Activated CD4-positive, alpha-beta T cell treated with anti-CD3 and anti-CD28 coated beads for 36 hours (primary cell): ENCODE results near the gene RAD51B. TPM values are rescaled to one million over a fixed set of nuclear protein-coding genes. Genes with fewer than 3 reads are reported as not detected.

Experiments used
- ATAC-seq: fragments of 200-7000 bp; cut with Tn5 transposase; one replicate; pipeline ENCODE4 v1.10.0; 2021; ENCODE audit warnings: mild to moderate bottlenecking, moderate library complexity
- CTCF ChIA-PET: fragments of 350-600 bp; sonication (Branson Sonifier 250); formaldehyde crosslinking; loops from one replicate; lab custom pipeline; 2021; ENCODE audit warnings: antibody characterized with exemption; lab: Charles Lee
- POLR2A ChIA-PET: fragments of 350-600 bp; sonication (Branson Sonifier 250); formaldehyde crosslinking; loops from one replicate; lab custom pipeline; 2021; ENCODE audit warnings: antibody characterized with exemption, inconsistent platforms; lab: Charles Lee
- DNase-seq: peaks from one replicate; pipeline ENCODE4 v3.0.0-alpha.2; 2020
- H3K27ac Mint-ChIP-seq: one replicate; pipeline ENCODE4 v1.8.0; 2021; ENCODE audit warnings: mixed read lengths
- H3K27me3 Mint-ChIP-seq: one replicate; pipeline ENCODE4 v1.8.0; 2021; ENCODE audit warnings: mixed read lengths
- H3K36me3 Mint-ChIP-seq: one replicate; pipeline ENCODE4 v1.8.0; 2021; ENCODE audit warnings: low read depth, mixed read lengths
- H3K4me1 Mint-ChIP-seq: one replicate; pipeline ENCODE4 v1.8.0; 2021; ENCODE audit warnings: mixed read lengths
- H3K4me3 Mint-ChIP-seq: one replicate; pipeline ENCODE4 v1.8.0; 2021; ENCODE audit warnings: mild to moderate bottlenecking, moderate library complexity, mixed read lengths
- H3K9me3 Mint-ChIP-seq: one replicate; pipeline ENCODE4 v1.8.0; 2021; ENCODE audit warnings: low read depth, mixed read lengths
- intact Hi-C, 2 experiments: fragments of 100-400 bp; cut with DNase I in 1 of 2; cut with micrococcal nuclease in 1 of 2; formaldehyde crosslinking; loops; one replicate each; pipeline versions ENCODE4 v1.14.2 to v1.15.1; 2022 to 2024; cut with DNase I, micrococcal nuclease
- total RNA-seq, 2 experiments: library from RNA; stranded (reverse); gene quantifications; one replicate each; pipeline ENCODE4 v1.2.3, GENCODE V29; 2021

Gene RAD51B
- total RNA-seq, 2 experiments from 2014 or later: 26.4 to 39.9 TPM

DNA sequence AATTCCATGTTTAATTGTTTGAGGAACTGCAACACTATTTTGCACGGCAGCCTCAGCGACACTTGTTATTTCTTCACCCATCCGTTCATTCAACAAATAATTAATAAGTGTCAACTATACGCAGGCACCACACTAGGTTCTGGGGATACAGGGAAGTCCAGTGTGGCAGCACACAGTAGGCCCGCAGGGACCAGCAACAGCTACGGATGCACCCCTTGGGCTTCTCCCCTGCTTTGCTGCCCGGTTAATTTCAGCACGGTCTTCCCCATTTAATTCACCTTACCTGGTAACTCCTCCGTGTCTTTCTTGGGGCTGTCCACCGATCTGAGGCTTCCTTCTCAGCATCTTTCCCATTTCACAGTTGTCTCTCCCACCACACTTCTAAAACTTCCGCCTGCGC, 925.0 kb downstream of the RAD51B start:
- peaks cover 2% of the 10 kb centered on the region for H3K9me3 Mint-ChIP-seq
- H3K4me1 Mint-ChIP-seq: peaks cover 2% of the 10 kb centered on the region
- no peaks in the 10 kb centered on the region for H3K36me3 Mint-ChIP-seq
- intact Hi-C loops: no loop called here
- POLR2A ChIA-PET: no interaction called here
- H3K4me3 Mint-ChIP-seq: no peak overlapping the region
- H3K27me3 Mint-ChIP-seq: no peaks in the 10 kb centered on the region
- ATAC-seq: no peak
- CTCF ChIA-PET: interaction anchor here (0.6 to 1.3 kb wide), 3 partner anchors 13 to 497 kb away, joined by 4 read pairs; no protein-coding TSS in a partner anchor
- no peak for DNase-seq
- H3K27ac Mint-ChIP-seq: no peak overlapping the region

DNA sequence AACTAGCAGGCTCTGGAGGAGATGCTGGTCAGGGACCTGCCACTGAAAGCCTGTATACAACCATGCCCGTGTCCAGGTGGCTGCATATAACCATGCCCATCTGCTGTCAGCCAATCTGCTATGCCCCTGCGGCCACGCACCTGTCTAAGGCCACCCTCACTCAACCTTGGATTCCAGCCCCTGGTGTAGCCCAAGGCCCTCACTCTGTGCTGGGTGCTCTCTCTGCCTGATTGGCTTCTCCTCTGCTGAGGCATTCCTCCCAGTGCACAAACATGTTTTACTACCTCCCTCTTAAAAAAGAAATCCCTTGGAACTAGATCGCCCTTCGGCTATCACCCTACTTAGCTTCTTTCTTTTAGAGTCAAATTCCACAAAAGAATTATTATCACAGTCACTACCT, 927.8 kb downstream of the RAD51B start:
- Mint-ChIP-seq H3K36me3 (no peaks in the 10 kb centered on the region), H3K4me3 (no peak overlapping the region), H3K4me1 (peaks cover 6% of the 10 kb centered on the region), H3K9me3 (no peaks in the 10 kb centered on the region), H3K27ac (no peak overlapping the region), H3K27me3 (no peaks in the 10 kb centered on the region)
- CTCF ChIA-PET: no interaction called here
- ATAC-seq (no peak), DNase-seq (no peak)
- POLR2A ChIA-PET: no interaction called here
- intact Hi-C loops: no loop called here

GRCh38 chr14:68748260-68748659, 928.7 kb downstream of the RAD51B start:
- ChIA-PET POLR2A (interaction anchor here (0.5 kb wide), 1 partner anchor 29 kb away, joined by 3 read pairs; no protein-coding TSS in a partner anchor), CTCF (interaction anchor here (1.2 to 1.6 kb wide), 3 partner anchors 15 to 32 kb away, joined by 3 to 5 read pairs (median 4); no protein-coding TSS in a partner anchor)
- DNase-seq (no peak), ATAC-seq (no peak)
- H3K27ac Mint-ChIP-seq: no peak overlapping the region
- H3K36me3 Mint-ChIP-seq: no peaks in the 10 kb centered on the region
- no peaks in the 10 kb centered on the region for H3K9me3 Mint-ChIP-seq
- intact Hi-C loops: no loop called here
- no peaks in the 10 kb centered on the region for H3K27me3 Mint-ChIP-seq
- H3K4me3 Mint-ChIP-seq: no peak overlapping the region
- peaks cover 6% of the 10 kb centered on the region for H3K4me1 Mint-ChIP-seq

GRCh38 chr14:68748691-68749090, 929.1 kb downstream of the RAD51B start:
- POLR2A ChIA-PET: interaction anchor here (0.5 kb wide), 1 partner anchor 30 kb away, joined by 3 read pairs; no protein-coding TSS in a partner anchor
- no peak for DNase-seq
- no peaks in the 10 kb centered on the region for H3K9me3 Mint-ChIP-seq
- ATAC-seq: no peak
- intact Hi-C loops: no loop called here
- H3K27ac Mint-ChIP-seq: no peak overlapping the region
- H3K4me3 Mint-ChIP-seq: no peak overlapping the region
- no peaks in the 10 kb centered on the region for H3K27me3 Mint-ChIP-seq
- no peaks in the 10 kb centered on the region for H3K36me3 Mint-ChIP-seq
- CTCF ChIA-PET: interaction anchor here (0.8 to 1.6 kb wide), 4 partner anchors 14 to 32 kb away, joined by 3 to 5 read pairs (median 4); no protein-coding TSS in a partner anchor
- H3K4me1 Mint-ChIP-seq: peaks cover 6% of the 10 kb centered on the region

DNA sequence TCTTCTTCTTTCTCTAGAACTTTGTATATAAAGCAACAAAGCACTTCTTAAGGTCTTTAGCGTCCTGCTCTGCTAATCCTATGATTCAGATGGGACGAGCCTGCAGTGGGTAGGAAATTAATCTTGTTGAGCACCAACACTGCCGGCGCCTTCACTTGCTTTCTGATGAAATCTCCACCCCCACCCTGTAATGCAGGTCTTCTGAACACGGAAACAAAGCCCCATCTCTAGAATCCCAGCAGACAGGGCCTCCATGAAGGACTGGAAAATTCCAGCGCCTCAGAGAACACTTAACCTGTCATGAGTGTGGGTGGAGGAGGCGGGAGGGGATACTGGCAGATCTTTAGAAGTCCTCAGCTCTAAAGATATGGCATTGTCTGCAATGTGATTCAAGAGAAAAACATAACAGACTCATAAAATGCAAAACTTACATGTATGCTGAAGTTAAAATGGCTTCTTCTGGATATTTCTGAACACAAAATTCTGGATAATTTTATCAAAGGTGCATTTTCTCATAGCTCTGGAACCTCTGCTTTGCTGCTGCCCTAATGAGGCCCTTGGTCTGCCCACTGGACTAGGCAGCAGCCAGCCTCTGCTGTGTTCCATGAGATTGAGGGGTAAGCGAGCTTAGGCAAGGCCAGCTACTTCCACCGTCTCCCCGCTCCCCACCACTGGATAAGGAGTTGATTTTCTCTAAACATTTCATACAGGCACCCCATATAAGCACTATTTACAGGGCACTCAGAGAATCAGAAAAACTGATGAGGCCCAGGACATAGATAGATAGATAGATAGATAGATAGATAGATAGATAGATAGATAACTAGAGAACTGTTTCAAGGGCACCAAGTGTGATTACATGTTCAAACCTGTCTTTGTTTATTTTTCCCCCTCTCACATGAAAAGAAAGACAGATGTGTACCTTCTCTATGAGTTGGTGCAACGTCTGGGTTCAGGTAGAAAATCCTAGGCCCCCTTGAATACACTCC, 930.2 kb downstream of the RAD51B start:
- H3K27ac Mint-ChIP-seq: no peak overlapping the region
- no peaks in the 10 kb centered on the region for H3K36me3 Mint-ChIP-seq
- no peaks in the 10 kb centered on the region for H3K9me3 Mint-ChIP-seq
- ATAC-seq: no peak
- ChIA-PET POLR2A (interaction anchor here (0.7 kb wide), 1 partner anchor 13 kb away, joined by 3 read pairs; no protein-coding TSS in a partner anchor), CTCF (interaction anchor here (0.7 to 0.9 kb wide), 4 partner anchors 23 to 539 kb away, joined by 3 read pairs; no protein-coding TSS in a partner anchor)
- no peak for DNase-seq
- no peak overlapping the region for H3K4me3 Mint-ChIP-seq
- intact Hi-C loops: no loop called here
- H3K27me3 Mint-ChIP-seq: no peaks in the 10 kb centered on the region
- peaks cover 6% of the 10 kb centered on the region for H3K4me1 Mint-ChIP-seq

DNA sequence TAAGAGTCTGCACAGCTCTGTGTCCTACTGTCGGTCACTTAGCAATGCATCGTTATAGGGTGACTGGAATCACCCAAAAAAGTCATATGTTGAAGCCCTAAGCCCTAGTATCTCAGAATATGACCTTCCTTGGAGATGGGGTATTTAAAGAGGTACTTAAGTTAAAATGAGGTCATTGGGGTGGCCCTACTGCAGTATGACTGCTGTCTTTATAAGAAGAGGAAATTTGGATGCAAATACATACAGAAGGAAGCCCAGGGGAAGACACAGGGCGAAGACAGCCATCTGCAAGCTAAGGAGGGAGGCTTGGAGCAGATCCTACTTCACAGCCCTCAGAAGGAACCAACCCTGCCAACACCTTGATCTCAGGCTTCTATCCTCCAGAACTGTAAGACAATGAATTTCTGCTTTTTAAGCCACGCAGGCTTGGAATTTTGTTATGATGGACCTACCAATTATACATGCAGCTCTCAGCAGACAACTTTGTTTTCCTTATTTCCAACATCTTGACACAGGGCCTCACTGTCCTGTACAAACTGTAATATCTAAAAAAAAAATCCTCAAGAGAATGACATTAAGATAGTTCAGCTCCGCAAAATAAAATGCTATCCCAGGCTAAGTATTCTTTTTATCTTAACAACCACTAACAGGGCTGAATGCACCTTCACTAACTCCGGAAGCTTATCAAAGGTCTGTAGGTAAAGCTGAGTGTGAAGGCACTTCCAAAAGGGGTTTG, 932.9 kb downstream of the RAD51B start:
- Mint-ChIP-seq H3K4me3 (no peak overlapping the region), H3K9me3 (no peaks in the 10 kb centered on the region), H3K27ac (no peak overlapping the region), H3K27me3 (no peaks in the 10 kb centered on the region), H3K36me3 (no peaks in the 10 kb centered on the region), H3K4me1 (peaks cover 9% of the 10 kb centered on the region)
- intact Hi-C loops: no loop called here
- CTCF ChIA-PET: interaction anchor here (0.5 to 0.8 kb wide), 3 partner anchors 69 to 347 kb away, joined by 3 read pairs; no protein-coding TSS in a partner anchor
- DNase-seq (no peak), ATAC-seq (no peak)
- POLR2A ChIA-PET: no interaction called here

GRCh38 chr14:68753690-68754089, 934.1 kb downstream of the RAD51B start:
- Mint-ChIP-seq H3K36me3 (no peaks in the 10 kb centered on the region), H3K4me1 (peaks cover 13% of the 10 kb centered on the region), H3K27me3 (no peaks in the 10 kb centered on the region), H3K4me3 (no peak overlapping the region), H3K27ac (no peak overlapping the region), H3K9me3 (no peaks in the 10 kb centered on the region)
- ATAC-seq: no peak
- no peak for DNase-seq
- intact Hi-C loops: no loop called here
- CTCF ChIA-PET: no interaction called here
- POLR2A ChIA-PET: no interaction called here

DNA sequence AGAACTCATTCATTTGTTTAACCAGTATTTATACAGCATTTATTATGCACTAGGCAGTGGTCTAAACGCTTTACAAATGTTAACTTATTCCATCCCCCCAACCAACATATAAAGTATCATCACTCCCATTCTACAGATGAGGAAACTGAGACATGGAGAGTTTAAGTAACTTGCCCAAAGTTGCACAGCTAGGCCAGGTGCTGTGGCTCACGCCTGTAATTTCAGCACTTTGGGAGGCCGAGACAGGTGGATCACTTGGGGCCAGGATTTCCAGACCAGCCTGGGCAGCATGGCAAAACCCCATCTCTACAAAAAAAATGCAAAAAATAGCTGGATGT, 935.4 kb downstream of the RAD51B start:
- ATAC-seq: no peak
- Mint-ChIP-seq H3K4me1 (peaks cover 8% of the 10 kb centered on the region), H3K9me3 (no peaks in the 10 kb centered on the region), H3K36me3 (no peaks in the 10 kb centered on the region), H3K4me3 (no peak overlapping the region), H3K27ac (no peak overlapping the region), H3K27me3 (no peaks in the 10 kb centered on the region)
- ChIA-PET POLR2A (no interaction called here), CTCF (interaction anchor here (0.7 to 1.1 kb wide), 2 partner anchors 32 to 89 kb away, joined by 3 read pairs; no protein-coding TSS in a partner anchor)
- intact Hi-C loops: no loop called here
- no peak for DNase-seq

DNA sequence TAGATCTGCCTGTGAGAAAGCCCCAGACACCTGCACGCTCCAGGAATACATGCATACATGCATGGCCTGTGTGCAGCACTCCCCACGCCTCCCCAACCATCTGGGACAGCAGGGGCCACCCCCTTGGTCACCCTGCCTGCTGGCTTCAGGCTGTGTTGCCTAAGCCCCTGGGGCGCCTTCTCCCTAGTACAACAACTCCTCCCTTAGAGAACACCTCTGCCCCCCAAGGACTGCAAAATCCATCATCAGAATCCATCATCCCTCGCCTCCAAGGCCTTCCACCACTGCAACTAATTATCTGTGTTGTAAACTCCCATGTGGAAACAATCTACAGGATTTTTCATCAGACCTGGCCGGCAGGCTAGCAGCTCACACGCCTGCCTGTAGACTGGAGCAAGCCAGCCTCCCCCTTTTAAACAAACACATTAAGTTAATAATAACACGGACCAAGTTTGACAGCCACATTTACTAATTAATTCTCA, 936.5 kb downstream of the RAD51B start:
- no peak for DNase-seq
- no peak for ATAC-seq
- POLR2A ChIA-PET: no interaction called here
- no peaks in the 10 kb centered on the region for H3K9me3 Mint-ChIP-seq
- peaks cover 7% of the 10 kb centered on the region for H3K4me1 Mint-ChIP-seq
- no peaks in the 10 kb centered on the region for H3K36me3 Mint-ChIP-seq
- CTCF ChIA-PET: interaction anchor here (0.6 to 0.8 kb wide), 2 partner anchors 18 to 22 kb away, joined by 3 read pairs; no protein-coding TSS in a partner anchor
- no peak overlapping the region for H3K27ac Mint-ChIP-seq
- intact Hi-C loops: no loop called here
- no peak overlapping the region for H3K4me3 Mint-ChIP-seq
- H3K27me3 Mint-ChIP-seq: no peaks in the 10 kb centered on the region

DNA sequence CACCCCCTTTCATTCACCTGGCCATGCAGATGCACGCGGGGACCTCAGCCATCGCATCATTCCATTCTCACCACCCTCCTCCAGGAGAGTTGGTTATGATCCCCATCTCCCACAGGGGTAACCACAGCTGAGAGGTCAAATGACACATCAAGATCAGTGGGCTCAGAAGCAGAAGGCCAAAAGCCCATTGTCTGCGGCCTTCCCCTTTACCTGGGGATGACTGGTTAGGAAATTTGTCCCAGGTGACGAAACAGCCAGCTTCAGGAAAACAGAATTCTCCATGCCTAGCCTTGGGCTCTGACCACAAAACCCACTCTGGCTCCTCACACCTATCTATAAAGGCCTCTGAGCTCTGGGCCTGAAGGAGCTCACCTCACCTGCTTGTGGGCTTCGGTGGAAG, 937.2 kb downstream of the RAD51B start:
- Mint-ChIP-seq H3K4me1 (peaks cover 7% of the 10 kb centered on the region), H3K4me3 (no peak overlapping the region), H3K36me3 (no peaks in the 10 kb centered on the region), H3K27ac (no peak overlapping the region), H3K27me3 (no peaks in the 10 kb centered on the region), H3K9me3 (no peaks in the 10 kb centered on the region)
- ATAC-seq (no peak), DNase-seq (no peak)
- ChIA-PET POLR2A (no interaction called here), CTCF (interaction anchor here (0.8 kb wide), 1 partner anchor 17 kb away, joined by 3 read pairs; no protein-coding TSS in a partner anchor)
- intact Hi-C loops: no loop called here

DNA sequence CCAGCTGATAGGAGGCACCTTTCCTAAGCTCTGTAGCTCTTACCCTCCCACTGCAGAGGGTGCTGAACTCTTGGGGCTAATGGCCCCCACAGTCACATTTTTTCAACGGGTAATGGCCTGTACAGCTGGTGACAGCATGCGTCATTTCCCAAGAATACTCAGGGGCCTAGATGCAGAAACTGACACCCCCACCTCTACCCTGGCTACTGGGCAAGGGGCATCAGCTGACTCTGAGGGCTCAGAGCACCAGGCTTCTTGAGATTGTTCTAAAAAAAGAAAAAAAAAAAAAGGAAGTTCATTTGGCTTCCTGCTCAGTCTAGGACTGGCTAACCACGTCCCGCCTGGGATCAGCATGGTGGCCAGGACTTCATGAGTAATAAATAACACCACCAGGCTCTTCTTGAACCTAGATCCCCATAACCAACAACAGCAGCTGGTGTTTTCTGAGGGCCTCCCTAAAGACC, 938.1 kb downstream of the RAD51B start:
- Mint-ChIP-seq H3K4me1 (peaks cover 7% of the 10 kb centered on the region), H3K36me3 (no peaks in the 10 kb centered on the region), H3K4me3 (no peak overlapping the region), H3K27ac (no peak overlapping the region), H3K9me3 (no peaks in the 10 kb centered on the region), H3K27me3 (no peaks in the 10 kb centered on the region)
- ChIA-PET CTCF (interaction anchor here (0.6 to 1.3 kb wide), 4 partner anchors 32 to 69 kb away, joined by 3 to 7 read pairs (median 6); no protein-coding TSS in a partner anchor), POLR2A (no interaction called here)
- DNase-seq (no peak), ATAC-seq (peak; percentile 42)
- intact Hi-C loops: no loop called here
